WTC11 (cell line): ENCODE results near the gene YPEL1. TPM values are rescaled to one million over a fixed set of nuclear protein-coding genes. Genes with fewer than 3 reads are reported as not detected.

Experiments used
- ATAC-seq: fragments of 200-7000 bp; cut with Tn5 transposase; 2 replicates; pipeline ENCODE4 v1.10.0; 2021; ENCODE audit warnings: mild to moderate bottlenecking, moderate library complexity
- CTCF ChIA-PET: fragments of 300-600 bp; sonication (Branson Sonifier 250); formaldehyde crosslinking; loops from one replicate; lab custom pipeline; 2021; ENCODE audit warnings: antibody characterized with exemption; lab: Charles Lee
- POLR2A ChIA-PET: fragments of 350-600 bp; sonication (Branson Sonifier 250); formaldehyde crosslinking; loops from one replicate; lab custom pipeline; 2021; ENCODE audit warnings: antibody characterized with exemption; lab: Charles Lee
- DNase-seq: peaks from one replicate; pipeline ENCODE4 v3.0.0; 2021; ENCODE audit warnings: low spot score
- H3K27ac Mint-ChIP-seq: 2 replicates; pipeline ENCODE4 v1.8.0; 2021; ENCODE audit warnings: mixed read lengths
- H3K27me3 Mint-ChIP-seq: 2 replicates; pipeline ENCODE4 v1.8.0; 2021; ENCODE audit warnings: low read depth, mild to moderate bottlenecking, moderate library complexity, mixed read lengths
- H3K36me3 Mint-ChIP-seq: 2 replicates; pipeline ENCODE4 v1.8.0; 2021; ENCODE audit warnings: mixed read lengths
- H3K4me1 Mint-ChIP-seq: 2 replicates; pipeline ENCODE4 v1.8.0; 2022; ENCODE audit warnings: mixed read lengths
- H3K4me3 Mint-ChIP-seq: 2 replicates; pipeline ENCODE4 v1.8.0; 2021; ENCODE audit warnings: mild to moderate bottlenecking, moderate library complexity, mixed read lengths
- H3K9me3 Mint-ChIP-seq: 2 replicates; pipeline ENCODE4 v1.8.0; 2021; ENCODE audit warnings: mixed read lengths
- CREB1 ChIP-seq: sonication (generic); formaldehyde crosslinking; IDR thresholded peaks from 2 replicates; pipeline ENCODE4 v1.8.0; 2023; ENCODE audit warnings: mild to moderate bottlenecking, missing genetic modification reagents
- EMX1 ChIP-seq: fragments of 250-450 bp; sonication (Bioruptor Pico); IDR thresholded peaks from 2 replicates; pipeline ENCODE4 v1.8.0; 2021; ENCODE audit warnings: mild to moderate bottlenecking
- FOXJ3 ChIP-seq: sonication (generic); formaldehyde crosslinking; IDR thresholded peaks from 2 replicates; pipeline ENCODE4 v1.9.0; 2021; ENCODE audit warnings: missing genetic modification reagents, mild to moderate bottlenecking, borderline replicate concordance
- FOXK1 ChIP-seq: sonication (generic); formaldehyde crosslinking; IDR thresholded peaks from 2 replicates; pipeline ENCODE4 v1.8.0; 2022; ENCODE audit warnings: mild to moderate bottlenecking, moderate library complexity, missing genetic modification reagents
- FOXP1 ChIP-seq: sonication (generic); formaldehyde crosslinking; IDR thresholded peaks from 2 replicates; pipeline ENCODE4 v1.8.0; 2022; ENCODE audit warnings: missing genetic modification reagents, mild to moderate bottlenecking, moderate library complexity, borderline replicate concordance
- HMGA2 ChIP-seq: fragments of 250-450 bp; sonication (Bioruptor Pico); IDR thresholded peaks from 2 replicates; pipeline ENCODE4 v1.4.0; 2021; ENCODE audit warnings: mild to moderate bottlenecking, moderate library complexity
- HMGXB4 ChIP-seq: sonication (generic); formaldehyde crosslinking; IDR thresholded peaks from 2 replicates; pipeline ENCODE4 v1.8.1; 2023; ENCODE audit warnings: mild to moderate bottlenecking, moderate library complexity, missing genetic modification reagents
- IRF2 ChIP-seq: sonication (generic); formaldehyde crosslinking; IDR thresholded peaks from 2 replicates; pipeline ENCODE4 v1.8.0; 2022; ENCODE audit warnings: low read depth, missing genetic modification reagents, borderline replicate concordance
- MLX ChIP-seq: sonication (generic); formaldehyde crosslinking; IDR thresholded peaks from 2 replicates; pipeline ENCODE4 v1.8.1; 2023; ENCODE audit warnings: mild to moderate bottlenecking, missing genetic modification reagents, moderate library complexity
- OVOL2 ChIP-seq: fragments of 250-450 bp; sonication (Bioruptor Pico); IDR thresholded peaks from 2 replicates; pipeline ENCODE4 v1.9.0; 2021; ENCODE audit warnings: mild to moderate bottlenecking, borderline replicate concordance
- PRRX2 ChIP-seq: fragments of 250-450 bp; sonication (Bioruptor Pico); IDR thresholded peaks from 2 replicates; pipeline ENCODE4 v1.8.0; 2021; ENCODE audit warnings: mild to moderate bottlenecking
- RELA ChIP-seq: sonication (generic); formaldehyde crosslinking; IDR thresholded peaks from 2 replicates; pipeline ENCODE4 v1.8.1; 2022; ENCODE audit warnings: missing genetic modification reagents, mild to moderate bottlenecking, borderline replicate concordance
- RORB ChIP-seq: fragments of 250-450 bp; sonication (Bioruptor Pico); IDR thresholded peaks from 2 replicates; pipeline ENCODE4 v1.9.0; 2021; ENCODE audit warnings: mild to moderate bottlenecking
- ZNF121 ChIP-seq: sonication (generic); formaldehyde crosslinking; IDR thresholded peaks from 2 replicates; pipeline ENCODE4 v1.8.0; 2023; ENCODE audit warnings: missing genetic modification reagents
- ZNF138 ChIP-seq: sonication (generic); formaldehyde crosslinking; conservative IDR thresholded peaks from 2 replicates; pipeline ENCODE4 v1.8.1; 2022; ENCODE audit warnings: mild to moderate bottlenecking, moderate library complexity, missing genetic modification reagents
- ZNF232 ChIP-seq: sonication (generic); formaldehyde crosslinking; IDR thresholded peaks from 2 replicates; pipeline ENCODE4 v1.8.0; 2022; ENCODE audit warnings: mild to moderate bottlenecking, missing genetic modification reagents
- ZNF263 ChIP-seq: sonication (generic); formaldehyde crosslinking; IDR thresholded peaks from 2 replicates; pipeline ENCODE4 v1.8.1; 2022; ENCODE audit warnings: low read depth, mild to moderate bottlenecking, moderate library complexity, missing genetic modification reagents
- ZNF423 ChIP-seq: fragments of 250-450 bp; sonication (Bioruptor Pico); IDR thresholded peaks from 2 replicates; pipeline ENCODE4 v2.1.2; 2022; ENCODE audit warnings: mild to moderate bottlenecking, moderate library complexity
- total RNA-seq: library from RNA; stranded (reverse); gene quantifications from 3 replicates; pipeline ENCODE4 v1.2.3, GENCODE V29; 2021

YPEL1 gene
- total RNA-seq, 1 experiment from 2014 or later: 7.7 TPM

- ChIA-PET POLR2A (interaction anchor here (0.7 kb wide), 1 partner anchor 203 kb away, joined by 3 read pairs; no protein-coding TSS in a partner anchor), CTCF (no interaction called here)
- Mint-ChIP-seq H3K27ac (no peak overlapping the region), H3K36me3 (no peaks in the 10 kb centered on the region), H3K4me1 (peaks cover 13% of the 10 kb centered on the region), H3K4me3 (no peak overlapping the region), H3K9me3 (no peaks in the 10 kb centered on the region), H3K27me3 (peaks cover 32% of the 10 kb centered on the region)
- DNase-seq (no peak), ATAC-seq (no peak)
- TF ChIP-seq ZNF423 (no peak), CREB1 (CRISPR knock-in tag) (no peak)
These were observed 4.3 kb upstream of the YPEL1 start for GRCh38 chr22:21739828-21740377.

GRCh38 chr22:21738966-21739365 lies 3.4 kb upstream of the YPEL1 start:
- CTCF ChIA-PET: no interaction called here
- Mint-ChIP-seq H3K9me3 (no peaks in the 10 kb centered on the region), H3K27ac (no peak overlapping the region), H3K4me1 (peaks cover 17% of the 10 kb centered on the region), H3K36me3 (no peaks in the 10 kb centered on the region), H3K27me3 (peaks cover 41% of the 10 kb centered on the region), H3K4me3 (no peak overlapping the region)
- POLR2A ChIA-PET: no interaction called here
- DNase-seq: no peak
- no peak for ATAC-seq
- TF ChIP-seq ZNF263 (CRISPR knock-in tag) (no peak), EMX1 (CRISPR knock-in tag) (no peak), HMGXB4 (no peak), PRRX2 (CRISPR knock-in tag) (no peak), ZNF232 (CRISPR knock-in tag) (no peak), ZNF423 (no peak), IRF2 (CRISPR knock-in tag) (no peak), HMGA2 (no peak), FOXJ3 (CRISPR knock-in tag) (no peak), ZNF121 (no peak), CREB1 (CRISPR knock-in tag) (no peak), FOXP1 (CRISPR knock-in tag) (no peak), MLX (no peak)

GRCh38 chr22:21738081-21738480 lies 2.5 kb upstream of the YPEL1 start:
- ATAC-seq: no peak
- Mint-ChIP-seq H3K9me3 (no peaks in the 10 kb centered on the region), H3K4me3 (no peak overlapping the region), H3K4me1 (peaks cover 17% of the 10 kb centered on the region), H3K36me3 (no peaks in the 10 kb centered on the region), H3K27me3 (peaks cover 50% of the 10 kb centered on the region), H3K27ac (no peak overlapping the region)
- ChIA-PET CTCF (no interaction called here), POLR2A (no interaction called here)
- TF ChIP-seq RORB (CRISPR knock-in tag) (no peak), ZNF138 (CRISPR knock-in tag) (no peak), OVOL2 (CRISPR knock-in tag) (no peak)
- DNase-seq: no peak

GRCh38 chr22:21736948-21737347 lies 1.4 kb upstream of the YPEL1 start:
- H3K27ac Mint-ChIP-seq: no peak overlapping the region

More at GRCh38 chr22:21736948-21737347, 1.4 kb upstream of the YPEL1 start:
- CTCF ChIA-PET: interaction anchor here (0.6 to 1.5 kb wide), 2 partner anchors 216 to 324 kb away, joined by 4 to 8 read pairs; partner anchors contain the start of gene PPM1F
- H3K9me3 Mint-ChIP-seq: no peaks in the 10 kb centered on the region
- no peak for ATAC-seq
- no peaks in the 10 kb centered on the region for H3K36me3 Mint-ChIP-seq
- no peak overlapping the region for H3K4me3 Mint-ChIP-seq
- H3K27me3 Mint-ChIP-seq: peaks cover 56% of the 10 kb centered on the region
- TF ChIP-seq RELA (no peak), FOXK1 (CRISPR knock-in tag) (no peak)
- POLR2A ChIA-PET: no interaction called here
- DNase-seq: no peak
- H3K4me1 Mint-ChIP-seq: peaks cover 17% of the 10 kb centered on the region
